WTC11 (cell line): ENCODE measurements around the gene HACD2.

Source experiments
- CREB1 ChIP-seq: sonication (generic); formaldehyde crosslinking; IDR thresholded peaks from 2 replicates; pipeline ENCODE4 v1.8.0; 2023; ENCODE audit warnings: mild to moderate bottlenecking, missing genetic modification reagents
- CTCF ChIP-seq: fragments of 200-600 bp; IDR thresholded peaks from 2 replicates; pipeline ENCODE4 v1.8.0; 2022; ENCODE audit warnings: antibody characterized with exemption
- ELF4 ChIP-seq: sonication (generic); formaldehyde crosslinking; IDR thresholded peaks from 2 replicates; pipeline ENCODE4 v1.8.1; 2022; ENCODE audit warnings: low read depth, mild to moderate bottlenecking, moderate library complexity, missing genetic modification reagents
- ESRRA ChIP-seq: sonication (generic); formaldehyde crosslinking; IDR thresholded peaks from 2 replicates; pipeline ENCODE4 v1.8.1; 2022; ENCODE audit warnings: mild to moderate bottlenecking, missing genetic modification reagents, borderline replicate concordance
- FOXJ3 ChIP-seq: sonication (generic); formaldehyde crosslinking; IDR thresholded peaks from 2 replicates; pipeline ENCODE4 v1.9.0; 2021; ENCODE audit warnings: missing genetic modification reagents, mild to moderate bottlenecking, borderline replicate concordance
- MLX ChIP-seq: sonication (generic); formaldehyde crosslinking; IDR thresholded peaks from 2 replicates; pipeline ENCODE4 v1.8.1; 2023; ENCODE audit warnings: mild to moderate bottlenecking, missing genetic modification reagents, moderate library complexity
- PREB ChIP-seq: sonication (generic); formaldehyde crosslinking; IDR thresholded peaks from 2 replicates; pipeline ENCODE4 v1.8.1; 2022; ENCODE audit warnings: mild to moderate bottlenecking, missing genetic modification reagents, moderate library complexity, borderline replicate concordance
- STAT6 ChIP-seq: sonication (generic); formaldehyde crosslinking; conservative IDR thresholded peaks from 2 replicates; pipeline ENCODE4 v1.8.1; 2023; ENCODE audit warnings: mild to moderate bottlenecking, low read depth, missing genetic modification reagents, moderate library complexity
- TEAD4 ChIP-seq: sonication (generic); formaldehyde crosslinking; IDR thresholded peaks from 2 replicates; pipeline ENCODE4 v1.8.0; 2022; ENCODE audit warnings: mild to moderate bottlenecking, missing genetic modification reagents
- USF1 ChIP-seq: sonication (generic); formaldehyde crosslinking; IDR thresholded peaks from 2 replicates; pipeline ENCODE4 v1.8.0; 2022; ENCODE audit warnings: mild to moderate bottlenecking, missing genetic modification reagents
- ZNF416 ChIP-seq: fragments of 250-450 bp; sonication (Bioruptor Pico); IDR thresholded peaks from 2 replicates; pipeline ENCODE4 v1.9.0; 2021; ENCODE audit warnings: mild to moderate bottlenecking, inconsistent platforms
- ZNF671 ChIP-seq: fragments of 250-450 bp; sonication (Bioruptor Pico); IDR thresholded peaks from 2 replicates; pipeline ENCODE4 v1.8.0; 2021; ENCODE audit warnings: mild to moderate bottlenecking

GRCh38 chr3:123444023-123444422, 140.8 kb downstream of the HACD2 start:
- TF ChIP-seq USF1 (CRISPR knock-in tag) (no peak), TEAD4 (CRISPR knock-in tag) (no peak), CTCF (no peak), STAT6 (no peak), CREB1 (CRISPR knock-in tag) (no peak), FOXJ3 (CRISPR knock-in tag) (no peak), ZNF416 (CRISPR knock-in tag) (no peak), ELF4 (CRISPR knock-in tag) (no peak), ZNF671 (no peak), MLX (CRISPR knock-in tag) (no peak), ESRRA (no peak), PREB (CRISPR knock-in tag) (no peak)
